ENCODE measurements around the gene LRRC7.

Gene LRRC7

DNA sequence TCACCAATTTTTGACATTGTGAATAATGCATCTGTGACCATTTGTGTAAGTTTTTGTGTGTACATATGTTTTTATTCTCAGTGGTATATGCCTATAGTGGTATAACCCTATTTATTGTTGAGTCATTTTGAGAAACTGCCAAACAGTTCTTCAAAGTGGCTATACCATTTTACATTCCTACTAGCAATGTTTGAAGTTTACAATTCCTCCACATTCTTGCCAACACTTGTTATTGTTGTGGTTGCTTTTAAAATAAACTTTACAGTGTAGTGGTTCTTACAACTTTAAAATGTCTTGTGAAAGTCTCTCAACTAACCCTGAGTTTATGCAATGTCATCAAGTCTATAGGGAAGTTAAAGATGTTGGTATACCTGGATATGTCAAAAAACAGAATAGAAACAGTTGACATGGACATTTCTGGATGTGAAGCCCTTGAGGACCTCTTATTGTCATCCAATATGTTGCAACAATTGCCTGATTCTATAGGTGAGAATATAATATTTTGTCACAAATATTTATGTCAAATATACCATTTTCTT lies 418.2 kb downstream of the LRRC7 start:
- no peak for DNase-seq

DNA sequence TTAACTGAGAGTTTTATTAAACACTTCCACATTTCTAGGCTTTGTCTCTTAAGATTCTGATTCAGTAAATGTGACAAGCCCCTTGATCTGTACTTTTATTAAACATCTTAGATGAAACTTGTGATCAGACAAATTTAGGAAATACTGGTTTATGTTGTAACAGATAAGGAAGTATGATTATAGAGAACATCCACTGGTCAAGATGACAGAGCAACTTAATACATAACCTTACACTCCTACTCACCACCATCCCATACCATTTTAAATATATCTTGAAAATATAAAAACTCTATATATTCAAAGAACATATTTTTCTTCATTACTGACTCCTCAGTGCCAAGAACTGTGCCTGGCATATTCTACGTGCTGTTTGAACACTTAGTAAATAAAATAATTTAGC lies 420.2 kb downstream of the LRRC7 start:
- no peak for DNase-seq

DNA sequence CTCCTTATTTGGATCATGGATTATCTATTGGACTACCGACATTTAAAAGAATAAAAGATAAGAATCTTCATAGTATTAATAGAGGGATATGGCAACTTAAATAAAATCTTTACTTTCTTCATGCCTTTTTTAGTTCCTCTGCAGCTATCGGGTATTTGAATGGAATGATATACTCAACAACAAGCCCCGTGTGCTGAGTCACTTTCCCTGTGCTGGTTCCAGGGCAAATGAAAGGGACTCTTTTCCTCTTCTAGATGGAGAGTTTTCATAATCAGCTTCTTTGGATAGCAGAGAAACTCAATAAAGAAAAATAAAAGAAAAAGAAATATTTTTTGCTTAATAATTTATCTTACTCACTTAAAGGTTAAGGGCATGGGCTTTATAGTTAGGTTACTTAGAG lies 423.9 kb downstream of the LRRC7 start:
- no peak for DNase-seq

DNA sequence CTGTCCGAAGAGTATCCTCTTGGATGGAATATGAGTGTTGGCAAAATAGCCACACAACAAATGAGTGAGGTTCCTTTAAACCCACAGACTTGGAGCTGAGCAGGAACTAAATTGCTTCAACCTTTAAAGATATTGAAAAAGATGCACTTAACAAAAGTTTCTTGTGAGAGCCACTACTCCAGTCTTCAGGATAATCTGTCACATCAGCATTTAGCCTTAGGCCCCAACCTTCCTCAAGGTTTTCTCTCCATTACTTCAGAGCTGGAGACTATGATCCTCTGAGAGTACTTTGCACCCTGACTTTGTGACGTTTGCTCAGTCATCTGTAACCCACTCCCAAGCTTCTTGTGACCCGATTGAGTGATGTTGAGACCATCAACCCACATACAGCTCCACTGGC lies 424.9 kb downstream of the LRRC7 start:
- DNase-seq = no peak

DNA sequence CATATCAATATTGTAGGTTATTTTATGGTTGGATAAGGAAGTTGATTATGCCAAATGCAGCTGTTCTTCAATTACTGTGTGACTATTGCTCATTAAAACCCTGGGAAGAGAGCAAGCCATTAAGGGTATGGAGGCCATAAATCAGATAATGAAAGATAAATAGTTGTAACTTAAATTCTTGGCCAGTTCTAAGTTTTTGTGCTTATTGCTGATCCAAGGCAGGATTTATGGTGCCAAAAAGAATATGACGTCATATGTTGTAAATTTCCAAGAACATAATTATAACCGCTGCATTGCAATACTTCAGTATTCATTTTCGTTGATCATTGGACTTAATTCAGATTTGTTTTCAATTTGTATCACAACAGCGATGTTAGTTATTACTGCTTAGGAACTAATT lies 426.1 kb downstream of the LRRC7 start:
- DNase-seq = no peak

DNA sequence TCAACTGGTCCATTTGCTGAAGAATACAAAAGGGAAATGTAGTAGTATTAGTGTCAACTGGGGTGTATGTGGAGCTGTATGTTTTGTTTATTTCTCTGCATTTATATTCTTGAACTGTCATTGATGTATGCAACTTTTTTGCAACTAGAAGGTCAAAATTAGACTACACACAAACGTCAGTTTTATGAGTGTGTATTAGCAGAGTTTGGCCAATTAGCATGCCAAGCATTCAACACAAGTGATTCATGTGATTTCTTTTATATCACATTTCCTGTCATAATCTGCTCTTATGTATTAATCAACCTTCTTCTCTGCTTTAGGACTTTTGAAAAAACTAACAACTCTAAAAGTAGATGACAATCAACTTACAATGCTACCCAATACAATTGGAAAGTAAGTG lies 426.5 kb downstream of the LRRC7 start:
- DNase-seq = no peak

DNA sequence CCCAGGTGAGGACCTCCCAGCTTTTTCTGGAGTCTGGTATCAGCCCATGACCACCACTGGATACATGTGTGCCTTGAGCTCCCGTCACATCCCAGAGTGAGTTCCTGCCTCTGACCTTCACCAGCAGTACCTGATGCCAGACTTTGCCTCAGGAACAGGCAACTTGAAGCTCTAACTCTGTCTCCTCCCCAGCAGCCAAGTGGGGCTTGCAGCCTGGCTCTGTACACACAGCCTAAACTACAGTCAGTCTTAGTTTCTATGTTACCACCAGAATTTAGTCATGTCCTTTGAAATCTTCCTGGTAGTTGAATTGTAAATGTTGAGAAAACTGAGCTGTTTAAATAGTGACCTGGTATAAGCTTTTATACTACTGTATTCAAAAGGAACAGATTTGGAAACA lies 431.1 kb downstream of the LRRC7 start:
- no peak for DNase-seq

DNA sequence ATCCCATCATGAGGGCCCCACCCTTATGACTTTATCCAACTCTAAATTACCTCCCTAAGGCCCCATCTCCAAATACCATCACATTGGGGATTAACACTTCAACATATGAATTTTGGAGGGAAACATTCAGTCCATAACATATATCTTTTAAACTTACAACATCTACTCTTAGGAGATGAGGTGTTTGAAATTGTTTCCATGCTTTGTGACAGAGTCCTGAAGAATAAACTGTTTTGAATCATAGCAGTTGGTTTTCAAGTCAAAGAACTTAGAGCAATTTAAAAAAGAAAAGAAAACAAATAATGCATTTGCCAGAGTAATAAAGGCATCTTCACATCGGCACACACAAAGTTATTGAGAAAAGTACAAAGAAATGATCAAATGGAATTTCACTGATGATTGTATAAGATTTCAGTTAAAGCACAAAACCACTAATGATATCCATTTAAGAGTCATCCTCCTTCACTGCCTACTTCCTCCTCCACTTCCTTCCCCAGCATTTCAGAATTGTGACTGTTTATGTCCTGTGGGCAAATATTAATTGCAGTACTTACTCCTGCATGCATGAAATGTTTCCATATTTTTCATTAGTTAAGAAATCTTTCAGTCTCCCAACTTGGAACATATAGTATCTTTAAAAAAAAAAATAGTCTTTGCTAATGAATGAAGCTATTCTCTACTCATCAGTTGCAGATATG lies 435.6 kb downstream of the LRRC7 start:
- DNase-seq = no peak

DNA sequence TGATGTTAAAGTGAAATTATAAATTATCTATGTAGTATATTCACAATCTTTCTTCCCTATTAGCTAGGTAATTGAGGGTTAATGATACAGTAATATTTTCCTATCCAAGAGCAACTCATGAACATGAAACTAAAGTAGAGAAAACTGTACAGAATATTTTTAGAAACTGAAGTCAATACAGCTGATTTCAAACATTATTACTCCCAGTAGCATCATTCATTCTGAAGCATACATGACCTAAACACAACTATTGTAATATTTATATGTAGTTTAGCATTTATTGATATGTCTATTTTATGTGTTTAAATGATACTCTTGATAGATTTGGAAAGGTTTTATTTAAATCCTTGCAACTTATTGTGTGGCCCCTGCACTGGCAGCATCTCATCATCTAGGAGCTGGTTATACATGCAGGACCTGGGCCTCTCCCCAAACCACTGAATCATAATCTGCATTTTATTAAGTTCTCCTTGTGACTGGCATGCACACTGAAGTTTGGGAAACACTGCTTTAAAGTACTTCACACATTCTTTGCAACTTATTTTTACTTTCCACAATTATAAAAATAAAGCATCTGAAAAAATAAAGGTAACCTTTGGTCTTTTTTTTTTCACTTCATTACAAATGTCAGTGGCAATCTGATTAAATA lies 437.8 kb downstream of the LRRC7 start:
- DNase-seq = no peak

DNA sequence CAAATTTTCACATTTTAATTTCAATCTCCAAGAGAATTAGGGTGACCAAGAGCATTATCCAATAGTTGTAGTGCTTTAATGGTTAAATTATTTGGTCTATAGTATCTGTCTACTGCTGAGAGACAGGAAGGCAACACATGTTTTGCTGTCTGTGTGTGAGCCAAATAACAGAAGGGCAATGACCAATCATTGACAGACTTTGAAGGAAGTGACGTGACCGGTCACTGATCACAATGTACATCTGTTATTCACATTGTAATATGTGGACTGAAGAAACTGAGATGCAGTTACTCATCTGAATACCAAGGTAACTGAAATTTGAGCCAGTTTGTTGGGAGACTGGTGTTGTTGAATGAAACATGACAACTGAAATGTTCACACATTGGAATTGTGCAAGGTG lies 440.9 kb downstream of the LRRC7 start:
- no peak for DNase-seq

DNA sequence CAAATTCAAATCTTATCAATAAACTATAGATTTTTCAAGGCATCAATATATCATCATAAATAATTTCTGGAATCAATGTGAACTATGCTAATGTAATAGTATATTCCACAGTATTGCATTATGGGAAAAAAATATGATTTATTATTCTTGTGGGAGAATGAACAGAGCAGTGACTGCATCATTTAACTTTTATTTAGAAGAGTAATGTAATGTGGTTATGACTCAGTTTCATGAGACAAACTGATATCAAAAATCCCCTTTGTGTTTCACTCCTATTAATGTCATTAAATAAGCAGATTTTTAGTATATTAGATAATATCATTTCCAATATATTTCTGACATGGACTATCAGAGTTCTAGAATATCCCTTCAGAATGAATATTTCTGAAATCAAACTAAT lies 450.0 kb downstream of the LRRC7 start:
- DNase-seq = no peak

DNA sequence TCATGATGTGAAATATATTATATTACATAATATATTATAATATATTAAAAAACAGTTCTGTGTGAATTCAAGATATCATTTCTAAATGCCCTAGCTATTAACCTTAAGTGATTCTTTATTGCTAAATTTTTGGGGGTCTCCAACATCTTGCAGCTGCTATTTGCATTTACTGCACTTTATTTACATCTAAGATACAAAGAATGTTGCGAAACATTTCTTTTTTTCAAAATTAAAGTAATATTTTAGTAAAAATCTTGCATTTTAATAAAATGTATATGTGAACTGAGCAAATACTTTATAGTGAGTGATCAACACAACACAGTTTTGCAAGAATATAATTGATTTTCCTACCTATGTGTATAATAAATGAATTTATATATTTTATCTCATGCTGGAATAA lies 456.6 kb downstream of the LRRC7 start:
- no peak for DNase-seq

DNA sequence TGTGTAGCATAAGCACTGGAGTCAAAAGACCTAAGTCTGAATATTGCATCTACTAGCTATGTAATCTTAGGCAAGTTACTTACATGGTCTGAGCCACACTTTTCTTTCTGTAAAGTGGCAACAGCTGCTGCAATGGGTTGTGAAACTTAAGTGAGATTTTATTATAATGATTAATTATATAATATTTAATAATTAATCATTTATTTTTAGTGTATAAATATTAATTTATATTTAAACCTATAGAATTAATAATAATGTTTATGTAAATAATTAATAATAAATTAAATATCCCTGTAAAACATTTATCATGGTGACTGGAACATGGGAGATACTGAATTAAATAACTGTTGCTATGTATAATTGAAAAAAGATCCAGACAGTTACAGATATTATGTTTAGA lies 457.3 kb downstream of the LRRC7 start:
- no peak for DNase-seq

DNA sequence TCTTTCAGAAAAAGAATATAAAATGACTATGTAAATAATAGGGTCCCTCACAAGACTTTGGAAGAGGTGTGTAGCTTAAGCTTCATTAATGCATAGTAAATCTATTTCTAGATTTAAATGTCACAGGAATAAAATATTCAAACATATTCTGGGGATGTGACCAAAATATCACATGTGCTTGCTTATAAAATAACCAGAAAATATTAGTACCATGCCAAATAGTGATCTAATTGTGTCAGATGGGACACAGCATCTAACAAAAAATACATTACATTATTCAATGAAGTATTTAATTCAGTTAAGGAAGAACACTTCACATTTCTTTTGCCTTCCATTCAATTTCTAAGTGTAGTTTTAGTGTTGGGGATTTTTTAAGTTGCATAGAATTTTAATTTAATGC lies 458.1 kb downstream of the LRRC7 start:
- DNase-seq = no peak

DNA sequence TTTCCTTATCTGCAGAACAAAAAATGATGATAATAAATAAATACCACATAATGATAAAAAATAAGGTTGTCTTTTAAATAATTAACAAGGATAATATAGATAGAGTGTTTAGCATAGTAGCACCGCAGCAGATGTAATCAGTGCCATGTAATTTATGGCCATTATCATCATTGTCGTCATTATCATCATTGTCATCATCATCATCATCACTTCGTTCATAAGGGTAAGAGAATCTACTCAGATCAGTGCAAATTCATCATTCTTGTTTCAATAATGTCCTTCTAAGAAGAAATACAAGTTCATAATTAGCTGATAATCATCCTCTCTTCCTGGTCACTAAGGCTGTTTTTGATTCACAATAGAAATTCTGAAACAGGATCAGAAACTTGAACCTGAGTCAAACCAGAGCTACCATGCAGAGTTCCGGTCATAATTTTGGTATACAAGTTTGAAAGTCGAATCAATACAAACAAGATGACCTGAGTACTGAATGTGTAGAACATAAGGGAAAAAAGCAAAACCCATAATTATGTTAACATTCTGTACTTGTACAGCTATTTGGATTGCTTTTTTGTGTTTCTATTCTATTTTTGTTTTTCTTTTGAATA lies 465.6 kb downstream of the LRRC7 start:
- DNase-seq = no peak

DNA sequence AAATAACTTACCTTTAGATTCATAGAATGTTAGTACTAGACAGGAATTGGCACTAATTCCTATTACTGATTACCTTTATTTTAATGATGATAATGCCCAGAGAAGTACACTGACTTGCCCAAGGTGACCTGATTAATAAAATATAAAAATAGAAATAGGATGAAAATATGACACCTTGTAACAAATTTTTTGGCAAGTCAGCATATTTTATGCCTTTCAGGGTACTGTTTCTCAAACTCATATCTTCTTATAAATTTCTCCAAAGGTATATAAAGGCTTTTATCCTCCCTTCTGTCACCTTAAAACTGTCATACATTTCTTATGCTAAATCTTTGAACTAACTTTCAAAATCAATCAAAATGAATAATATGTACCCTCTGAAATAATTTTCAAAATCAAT lies 466.2 kb downstream of the LRRC7 start:
- DNase-seq = no peak

DNA sequence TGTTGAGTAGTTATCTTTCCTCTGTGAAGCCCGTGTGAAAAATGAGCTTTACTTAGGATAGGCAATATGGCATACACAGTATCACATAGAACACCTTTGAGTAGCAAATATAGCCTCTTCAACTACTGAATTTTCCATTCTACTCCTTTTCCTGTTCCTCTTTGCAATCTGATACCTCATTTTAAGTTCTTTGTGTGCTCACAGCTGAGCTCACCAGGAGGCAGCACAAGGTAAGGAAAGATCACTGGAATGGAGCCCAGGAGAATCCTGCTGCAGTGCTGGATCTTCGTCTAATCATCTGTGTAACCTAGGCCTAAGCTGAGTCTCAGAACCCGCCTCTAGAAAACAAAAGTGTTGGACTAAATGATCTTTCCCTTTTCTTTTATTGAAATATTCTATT lies 466.7 kb downstream of the LRRC7 start:
- peak; percentile 79 for DNase-seq

DNA sequence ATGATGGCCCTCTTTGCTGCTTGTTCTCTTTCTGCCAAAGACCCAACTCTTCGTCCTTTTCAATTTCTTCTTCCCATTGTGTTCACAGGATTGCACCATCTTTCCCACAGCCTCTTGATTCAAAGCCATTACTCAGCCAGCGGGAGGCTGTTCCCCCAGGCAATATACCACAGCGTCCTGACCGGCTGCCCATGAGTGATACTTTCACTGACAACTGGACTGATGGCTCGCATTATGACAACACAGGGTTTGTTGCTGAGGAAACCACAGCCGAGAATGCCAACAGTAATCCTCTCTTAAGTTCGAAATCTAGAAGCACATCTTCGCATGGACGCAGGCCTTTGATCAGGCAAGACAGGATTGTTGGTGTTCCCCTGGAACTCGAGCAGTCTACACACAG lies 470.3 kb downstream of the LRRC7 start:
- no peak for DNase-seq

DNA sequence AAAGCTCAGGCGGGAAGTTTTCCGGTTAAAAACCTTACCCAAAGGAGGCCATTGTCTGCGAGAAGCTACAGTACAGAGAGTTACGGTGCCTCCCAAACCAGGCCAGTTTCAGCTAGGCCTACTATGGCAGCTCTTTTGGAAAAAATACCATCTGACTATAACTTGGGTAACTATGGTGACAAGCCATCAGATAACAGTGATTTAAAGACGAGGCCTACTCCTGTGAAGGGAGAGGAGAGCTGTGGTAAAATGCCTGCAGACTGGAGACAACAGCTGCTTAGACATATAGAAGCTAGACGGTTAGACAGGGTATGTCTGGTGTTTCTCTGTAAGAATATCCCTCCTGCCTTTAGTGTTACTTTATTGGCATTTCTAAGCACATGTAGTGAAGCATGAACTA lies 471.8 kb downstream of the LRRC7 start:
- no peak for DNase-seq

DNA sequence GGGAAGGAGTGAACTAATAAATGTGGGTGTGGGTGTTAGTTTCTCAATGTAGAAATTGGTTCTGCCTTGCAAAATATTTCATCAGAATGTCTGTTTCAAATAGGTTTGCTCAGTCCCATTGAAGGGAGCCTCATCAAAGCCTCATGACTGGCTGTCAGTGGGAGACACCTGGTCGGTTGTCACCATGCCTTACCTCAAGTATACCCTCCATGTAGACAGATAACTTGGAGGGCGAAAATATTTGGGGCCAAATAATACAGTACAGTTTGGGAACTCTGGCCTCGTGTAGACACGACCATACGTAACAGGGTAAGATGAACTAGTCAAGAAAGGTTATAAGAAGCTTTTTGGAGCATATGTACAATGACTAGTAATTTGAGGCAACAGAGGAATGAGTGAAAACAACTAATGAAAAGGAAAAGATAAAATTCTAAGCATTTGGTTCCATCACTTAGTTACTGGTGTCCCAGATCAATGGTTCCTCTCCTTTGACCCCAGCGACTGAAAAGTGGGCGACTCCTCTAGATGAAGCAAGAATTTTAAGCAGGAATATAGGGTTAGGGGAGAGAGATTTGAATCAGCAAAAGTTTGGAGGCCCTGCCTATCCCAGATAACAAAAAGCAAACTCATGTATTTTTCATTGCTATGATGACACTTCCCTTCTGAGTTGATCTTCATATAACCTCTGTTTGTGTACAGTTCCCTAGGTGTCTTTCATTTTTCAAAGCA lies 473.8 kb downstream of the LRRC7 start:
- DNase-seq = no peak

DNA sequence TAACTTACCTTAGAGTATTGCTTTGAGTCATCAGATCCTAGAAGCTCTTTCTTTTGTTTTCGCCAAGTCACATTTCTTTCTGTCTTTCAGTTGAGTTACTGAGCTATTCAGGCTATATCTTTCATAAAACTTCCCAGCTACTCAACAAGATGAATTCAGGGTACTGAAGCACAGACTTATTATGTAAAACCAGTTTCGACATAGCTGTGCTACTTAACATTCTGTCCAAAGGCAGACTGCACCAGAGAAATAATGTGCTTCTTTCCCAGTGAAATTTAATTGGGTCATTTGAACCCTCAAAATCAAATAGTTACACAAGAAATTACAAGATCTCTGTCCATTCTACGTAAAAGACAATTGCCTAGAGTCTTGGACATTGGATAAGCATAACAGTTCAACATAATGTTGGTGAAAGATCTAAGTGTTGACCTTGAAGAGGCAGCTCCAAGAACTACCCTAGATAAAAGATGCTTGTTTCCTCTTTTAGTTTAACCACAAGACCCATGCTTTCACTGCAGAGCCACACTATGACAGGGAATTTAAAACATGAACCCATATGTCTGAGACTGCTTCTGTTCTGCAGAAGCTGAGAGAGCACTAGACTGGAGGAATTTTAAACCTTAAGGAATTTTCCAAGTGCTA lies 474.5 kb downstream of the LRRC7 start:
- no peak for DNase-seq

DNA sequence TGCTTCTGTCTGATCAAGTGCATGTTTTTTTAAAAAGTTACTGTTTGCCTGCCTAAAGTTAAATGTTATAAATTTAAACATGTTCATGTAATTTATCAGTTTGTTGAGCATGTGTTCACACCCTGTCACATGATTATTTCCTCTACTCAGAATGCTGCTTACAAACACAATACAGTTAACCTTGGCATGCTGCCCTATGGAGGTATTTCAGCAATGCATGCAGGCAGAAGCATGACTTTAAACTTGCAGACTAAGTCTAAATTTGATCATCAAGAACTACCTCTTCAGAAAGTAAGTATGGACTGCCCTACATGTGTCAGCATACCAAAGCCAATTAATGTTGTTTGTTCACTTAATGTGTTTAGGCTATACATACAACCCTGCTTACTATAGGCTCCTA lies 476.1 kb downstream of the LRRC7 start:
- DNase-seq = no peak

DNA sequence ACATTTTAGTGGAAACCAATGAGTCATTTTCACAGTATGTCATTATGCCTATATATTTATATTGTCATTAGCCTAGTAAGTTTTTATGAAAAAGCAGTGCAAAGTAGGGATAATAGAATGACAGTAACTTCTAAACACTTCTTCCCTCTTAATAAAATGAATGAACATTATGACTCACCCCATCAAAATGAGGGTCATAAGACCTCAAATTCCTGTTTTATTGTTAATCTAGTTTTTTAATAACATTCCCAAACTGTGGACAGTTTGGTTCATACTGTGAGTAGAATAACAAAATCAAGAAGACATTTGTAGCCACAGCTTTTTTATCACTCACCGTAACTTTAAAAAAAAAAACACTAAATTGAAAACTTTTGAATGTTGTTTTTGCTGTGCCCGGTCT lies 477.1 kb downstream of the LRRC7 start:
- DNase-seq = no peak

Measured in NCI-H2029 (cell line).